ENCODE measurements around the gene HS2ST1. TPM values are rescaled to one million over a fixed set of nuclear protein-coding genes. Genes with fewer than 3 reads are reported as not detected.

The HS2ST1 gene
- total RNA-seq, 1 donor from 2014 or later = 19.0 TPM

DNA sequence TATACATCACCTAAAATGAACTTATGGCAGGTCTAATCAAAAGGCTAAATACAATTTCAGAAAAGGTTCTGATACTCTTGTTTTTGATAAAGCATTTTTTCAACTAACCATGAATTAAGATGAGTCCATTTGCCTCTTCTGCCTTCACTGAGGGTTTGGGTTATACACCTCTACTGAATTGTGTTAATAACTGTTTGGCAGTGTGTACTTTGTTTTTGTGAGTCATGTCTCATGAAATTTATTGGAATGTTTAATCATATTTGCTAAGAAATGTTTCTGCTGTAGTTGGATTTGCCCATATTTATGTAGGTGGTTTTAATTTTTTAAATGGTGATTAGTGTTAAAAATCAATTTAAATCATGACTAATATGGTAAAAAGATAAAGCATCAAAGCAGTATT lies 190.5 kb downstream of the HS2ST1 start:
- TF ChIP-seq CTCF (IDR thresholded peaks at IDR 0.05; ENCODE audit: insufficient read depth, low read length, severe bottlenecking) = no peak
- DNase-seq (ENCODE audit: low read depth) (peak; percentile 63), FAIRE-seq (no peak)
- Histone ChIP-seq H3K36me3 (ENCODE audit: control insufficient read depth, insufficient read depth, low read length) (no peaks in the 10 kb centered on the region), H3K4me3 (ENCODE audit: low read depth, low read length) (no peak overlapping the region), H3K27me3 (ENCODE audit: control insufficient read depth, insufficient read depth, low read length) (no peaks in the 10 kb centered on the region)

GRCh38 chr1:87106144-87106543 lies 191.7 kb downstream of the HS2ST1 start:
- Histone ChIP-seq H3K4me3 (ENCODE audit: low read depth, low read length) (no peak overlapping the region), H3K27me3 (ENCODE audit: control insufficient read depth, insufficient read depth, low read length) (no peaks in the 10 kb centered on the region), H3K36me3 (ENCODE audit: control insufficient read depth, insufficient read depth, low read length) (no peaks in the 10 kb centered on the region)
- DNase-seq (ENCODE audit: low read depth) (no peak), FAIRE-seq (no peak)
- no peak for TF ChIP-seq CTCF (IDR thresholded peaks at IDR 0.05; ENCODE audit: insufficient read depth, low read length, severe bottlenecking)

- Histone ChIP-seq H3K36me3 (ENCODE audit: control insufficient read depth, insufficient read depth, low read length) (no peaks in the 10 kb centered on the region), H3K4me3 (ENCODE audit: low read depth, low read length) (no peak overlapping the region), H3K27me3 (ENCODE audit: control insufficient read depth, insufficient read depth, low read length) (no peaks in the 10 kb centered on the region)
- FAIRE-seq (no peak), DNase-seq (ENCODE audit: low read depth) (no peak)
- no peak for TF ChIP-seq CTCF (IDR thresholded peaks at IDR 0.05; ENCODE audit: insufficient read depth, low read length, severe bottlenecking)
These were observed 192.4 kb downstream of the HS2ST1 start for GRCh38 chr1:87106867-87107266.

DNA sequence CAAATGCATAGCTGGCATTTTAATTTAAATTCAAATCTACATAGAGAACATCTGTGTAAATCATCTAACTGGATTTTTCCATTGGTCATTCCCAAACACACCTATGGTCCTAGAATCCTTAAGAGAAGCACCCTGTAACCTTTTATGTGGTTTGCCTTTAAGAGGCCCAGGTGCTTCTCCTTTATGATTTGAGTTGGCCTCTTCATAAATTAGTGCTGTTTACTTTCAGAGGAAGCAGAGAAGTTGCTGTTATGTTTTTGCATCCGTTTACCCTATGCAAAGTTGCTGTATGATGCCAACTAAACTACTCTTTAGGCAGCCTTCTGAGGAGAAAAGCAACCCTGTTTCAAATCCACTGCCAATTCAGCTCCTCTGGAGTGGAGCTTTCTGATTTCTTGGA lies 193.8 kb downstream of the HS2ST1 start:
- Histone ChIP-seq H3K4me3 (ENCODE audit: low read depth, low read length) (no peak overlapping the region), H3K27me3 (ENCODE audit: control insufficient read depth, insufficient read depth, low read length) (no peaks in the 10 kb centered on the region), H3K36me3 (ENCODE audit: control insufficient read depth, insufficient read depth, low read length) (no peaks in the 10 kb centered on the region)
- no peak for DNase-seq (ENCODE audit: low read depth)
- no peak for FAIRE-seq
- TF ChIP-seq CTCF (IDR thresholded peaks at IDR 0.05; ENCODE audit: insufficient read depth, low read length, severe bottlenecking) = no peak

DNA sequence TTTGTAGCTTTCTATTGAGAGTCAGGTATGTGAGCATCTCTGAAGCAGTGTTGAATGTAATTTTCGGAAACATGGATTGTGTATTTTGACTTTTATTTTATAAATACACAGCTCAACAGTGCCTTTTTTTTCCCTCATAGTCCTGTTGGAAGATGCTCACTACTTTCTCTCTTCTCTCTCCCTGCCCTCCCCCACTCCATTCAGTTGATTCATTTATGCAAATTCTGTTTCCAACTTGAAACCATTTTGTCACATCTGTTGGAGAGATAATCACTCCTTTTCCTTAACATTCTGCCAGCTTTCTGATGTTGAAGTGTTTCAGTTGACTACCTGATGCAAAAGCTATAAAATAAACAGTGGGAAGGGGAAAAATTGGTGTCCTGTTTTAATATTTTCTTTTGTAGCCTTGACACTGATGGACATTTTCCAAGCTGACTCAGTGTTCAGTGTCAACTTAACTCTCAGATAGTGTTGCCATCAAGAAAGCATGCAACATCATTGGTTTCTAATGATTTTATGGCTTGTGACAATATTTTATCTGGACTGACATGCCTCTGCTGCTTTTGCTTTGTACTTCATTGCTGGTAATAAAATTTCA lies 194.5 kb downstream of the HS2ST1 start:
- Histone ChIP-seq H3K4me3 (ENCODE audit: low read depth, low read length) (no peak overlapping the region), H3K27me3 (ENCODE audit: control insufficient read depth, insufficient read depth, low read length) (no peaks in the 10 kb centered on the region), H3K36me3 (ENCODE audit: control insufficient read depth, insufficient read depth, low read length) (no peaks in the 10 kb centered on the region)
- DNase-seq (ENCODE audit: low read depth) (no peak), FAIRE-seq (no peak)
- TF ChIP-seq CTCF (IDR thresholded peaks at IDR 0.05; ENCODE audit: insufficient read depth, low read length, severe bottlenecking) = no peak
